ENCODE data around the gene DIPK1A.

DNA sequence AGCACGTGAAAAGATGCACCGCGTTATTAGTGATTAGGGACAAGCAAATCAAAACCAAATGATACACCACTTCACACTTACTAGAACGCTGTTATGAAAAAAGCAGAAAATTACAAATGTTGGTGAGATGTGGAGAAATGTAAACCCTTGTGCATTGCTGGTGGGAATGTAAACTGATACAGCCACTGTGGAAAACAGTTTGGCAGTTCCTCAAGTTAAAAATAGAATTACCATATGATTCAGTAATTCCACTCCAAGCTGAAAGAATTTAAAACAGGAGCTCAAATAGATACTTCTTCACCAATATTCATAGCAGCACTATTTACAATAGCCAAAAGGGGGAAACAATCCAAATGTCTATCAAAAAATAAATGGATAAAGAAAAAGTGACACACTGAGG is 166.1 kb downstream of the DIPK1A start:
- TF ChIP-seq, protein P1, sequence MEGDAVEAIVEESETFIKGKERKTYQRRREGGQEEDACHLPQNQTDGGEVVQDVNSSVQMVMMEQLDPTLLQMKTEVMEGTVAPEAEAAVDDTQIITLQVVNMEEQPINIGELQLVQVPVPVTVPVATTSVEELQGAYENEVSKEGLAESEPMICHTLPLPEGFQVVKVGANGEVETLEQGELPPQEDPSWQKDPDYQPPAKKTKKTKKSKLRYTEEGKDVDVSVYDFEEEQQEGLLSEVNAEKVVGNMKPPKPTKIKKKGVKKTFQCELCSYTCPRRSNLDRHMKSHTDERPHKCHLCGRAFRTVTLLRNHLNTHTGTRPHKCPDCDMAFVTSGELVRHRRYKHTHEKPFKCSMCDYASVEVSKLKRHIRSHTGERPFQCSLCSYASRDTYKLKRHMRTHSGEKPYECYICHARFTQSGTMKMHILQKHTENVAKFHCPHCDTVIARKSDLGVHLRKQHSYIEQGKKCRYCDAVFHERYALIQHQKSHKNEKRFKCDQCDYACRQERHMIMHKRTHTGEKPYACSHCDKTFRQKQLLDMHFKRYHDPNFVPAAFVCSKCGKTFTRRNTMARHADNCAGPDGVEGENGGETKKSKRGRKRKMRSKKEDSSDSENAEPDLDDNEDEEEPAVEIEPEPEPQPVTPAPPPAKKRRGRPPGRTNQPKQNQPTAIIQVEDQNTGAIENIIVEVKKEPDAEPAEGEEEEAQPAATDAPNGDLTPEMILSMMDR (IDR thresholded peaks at IDR 0.05), result no peak
- TF ChIP-seq, protein P2, sequence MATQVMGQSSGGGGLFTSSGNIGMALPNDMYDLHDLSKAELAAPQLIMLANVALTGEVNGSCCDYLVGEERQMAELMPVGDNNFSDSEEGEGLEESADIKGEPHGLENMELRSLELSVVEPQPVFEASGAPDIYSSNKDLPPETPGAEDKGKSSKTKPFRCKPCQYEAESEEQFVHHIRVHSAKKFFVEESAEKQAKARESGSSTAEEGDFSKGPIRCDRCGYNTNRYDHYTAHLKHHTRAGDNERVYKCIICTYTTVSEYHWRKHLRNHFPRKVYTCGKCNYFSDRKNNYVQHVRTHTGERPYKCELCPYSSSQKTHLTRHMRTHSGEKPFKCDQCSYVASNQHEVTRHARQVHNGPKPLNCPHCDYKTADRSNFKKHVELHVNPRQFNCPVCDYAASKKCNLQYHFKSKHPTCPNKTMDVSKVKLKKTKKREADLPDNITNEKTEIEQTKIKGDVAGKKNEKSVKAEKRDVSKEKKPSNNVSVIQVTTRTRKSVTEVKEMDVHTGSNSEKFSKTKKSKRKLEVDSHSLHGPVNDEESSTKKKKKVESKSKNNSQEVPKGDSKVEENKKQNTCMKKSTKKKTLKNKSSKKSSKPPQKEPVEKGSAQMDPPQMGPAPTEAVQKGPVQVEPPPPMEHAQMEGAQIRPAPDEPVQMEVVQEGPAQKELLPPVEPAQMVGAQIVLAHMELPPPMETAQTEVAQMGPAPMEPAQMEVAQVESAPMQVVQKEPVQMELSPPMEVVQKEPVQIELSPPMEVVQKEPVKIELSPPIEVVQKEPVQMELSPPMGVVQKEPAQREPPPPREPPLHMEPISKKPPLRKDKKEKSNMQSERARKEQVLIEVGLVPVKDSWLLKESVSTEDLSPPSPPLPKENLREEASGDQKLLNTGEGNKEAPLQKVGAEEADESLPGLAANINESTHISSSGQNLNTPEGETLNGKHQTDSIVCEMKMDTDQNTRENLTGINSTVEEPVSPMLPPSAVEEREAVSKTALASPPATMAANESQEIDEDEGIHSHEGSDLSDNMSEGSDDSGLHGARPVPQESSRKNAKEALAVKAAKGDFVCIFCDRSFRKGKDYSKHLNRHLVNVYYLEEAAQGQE (IDR thresholded peaks at IDR 0.05; ENCODE audit: insufficient read depth in 1 of 2, low read depth in 2 of 2, low read length in 1 of 2), result no peak
- no peak for TF ChIP-seq TCF7L2 (IDR thresholded peaks at IDR 0.05; ENCODE audit: low read depth, low read length)

Data from Panc1 (cell line).